KOPT-K1 (cell line): ENCODE results near the gene INHBC.
"Not testable (repeated sequence)": the region's sequence is repeated elsewhere in the genome, so short reads cannot be mapped to it uniquely, and the experiment has no call there.

Source experiments
- H3K27ac ChIP-seq: fragments of 200-600 bp; sonication (generic); 2 replicates; pipeline ENCODE4 v1.5.1; 2016; ENCODE audit warnings: antibody characterized with exemption, mild to moderate bottlenecking, low read depth, low read length; ENCODE audit not compliant: poor library complexity, severe bottlenecking
- H3K36me3 ChIP-seq: fragments of 200-600 bp; sonication (generic); 2 replicates; pipeline ENCODE4 v1.5.1; 2017; ENCODE audit warnings: antibody characterized with exemption, mild to moderate bottlenecking, low read length, moderate library complexity; ENCODE audit not compliant: insufficient read depth
- H3K9me3 ChIP-seq: fragments of 200-600 bp; sonication (generic); 2 replicates; pipeline ENCODE4 v1.5.1; 2017; ENCODE audit warnings: antibody characterized with exemption, low read length, mild to moderate bottlenecking; ENCODE audit not compliant: insufficient read depth, poor library complexity, severe bottlenecking

Gene INHBC, protein sequence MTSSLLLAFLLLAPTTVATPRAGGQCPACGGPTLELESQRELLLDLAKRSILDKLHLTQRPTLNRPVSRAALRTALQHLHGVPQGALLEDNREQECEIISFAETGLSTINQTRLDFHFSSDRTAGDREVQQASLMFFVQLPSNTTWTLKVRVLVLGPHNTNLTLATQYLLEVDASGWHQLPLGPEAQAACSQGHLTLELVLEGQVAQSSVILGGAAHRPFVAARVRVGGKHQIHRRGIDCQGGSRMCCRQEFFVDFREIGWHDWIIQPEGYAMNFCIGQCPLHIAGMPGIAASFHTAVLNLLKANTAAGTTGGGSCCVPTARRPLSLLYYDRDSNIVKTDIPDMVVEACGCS

DNA sequence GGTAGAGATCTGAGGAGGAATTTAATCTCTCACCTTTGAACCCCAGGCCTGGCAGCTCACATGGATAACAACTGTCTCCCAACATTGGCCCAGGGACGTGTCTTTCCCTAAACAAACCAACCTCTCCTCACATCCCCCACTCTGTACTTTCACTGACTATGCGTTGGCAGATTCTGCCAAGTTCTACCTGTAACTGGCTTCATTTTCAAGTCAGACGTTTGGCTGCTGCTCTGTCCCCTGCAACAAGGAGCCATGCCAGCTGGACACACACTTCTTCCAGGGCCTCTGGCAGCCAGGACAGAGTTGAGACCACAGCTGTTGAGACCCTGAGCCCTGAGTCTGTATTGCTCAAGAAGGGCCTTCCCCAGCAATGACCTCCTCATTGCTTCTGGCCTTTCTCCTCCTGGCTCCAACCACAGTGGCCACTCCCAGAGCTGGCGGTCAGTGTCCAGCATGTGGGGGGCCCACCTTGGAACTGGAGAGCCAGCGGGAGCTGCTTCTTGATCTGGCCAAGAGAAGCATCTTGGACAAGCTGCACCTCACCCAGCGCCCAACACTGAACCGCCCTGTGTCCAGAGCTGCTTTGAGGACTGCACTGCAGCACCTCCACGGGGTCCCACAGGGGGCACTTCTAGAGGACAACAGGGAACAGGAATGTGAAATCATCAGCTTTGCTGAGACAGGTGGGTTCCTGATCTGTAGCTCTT is at the start of gene INHBC:
INHBC (plus strand) TSS at position 268 of the 707 bp plus-strand sequence; CDS start at position 371, 103 bp downstream.
- peak within 1 kb of the TSS; percentile 51 for H3K27ac ChIP-seq
- H3K9me3 ChIP-seq = no peaks in the 10 kb centered on the region
- no peaks in the 10 kb centered on the region for H3K36me3 ChIP-seq

DNA sequence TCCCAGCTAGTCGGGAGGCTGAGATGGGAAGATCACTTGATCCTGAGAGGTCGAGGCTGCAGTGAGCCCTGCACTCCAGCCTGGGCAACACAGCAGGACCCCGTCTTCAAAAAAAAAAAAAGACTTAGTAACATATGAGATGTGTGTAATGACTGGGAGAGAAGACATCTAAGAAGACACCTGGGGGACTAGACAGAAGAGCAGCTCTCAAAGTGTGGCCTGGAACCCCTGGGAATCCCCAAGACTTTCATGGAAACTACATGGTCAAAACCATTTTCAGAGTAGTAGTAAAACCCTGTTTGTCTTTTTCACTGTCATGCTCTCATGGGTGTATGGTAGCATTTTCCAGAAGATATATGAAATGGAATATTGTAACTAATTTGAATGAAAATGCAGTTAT is 49.0 kb upstream of the INHBC start:
- H3K27ac ChIP-seq = no peak overlapping the region
- H3K36me3 ChIP-seq = peaks cover 17% of the 10 kb centered on the region
- H3K9me3 ChIP-seq = no peaks in the 10 kb centered on the region

- H3K9me3 ChIP-seq = no peaks in the 10 kb centered on the region
- peaks cover 20% of the 10 kb centered on the region for H3K36me3 ChIP-seq
Measured at GRCh38 chr12:57386187-57386720, 48.3 kb upstream of the INHBC start.

DNA sequence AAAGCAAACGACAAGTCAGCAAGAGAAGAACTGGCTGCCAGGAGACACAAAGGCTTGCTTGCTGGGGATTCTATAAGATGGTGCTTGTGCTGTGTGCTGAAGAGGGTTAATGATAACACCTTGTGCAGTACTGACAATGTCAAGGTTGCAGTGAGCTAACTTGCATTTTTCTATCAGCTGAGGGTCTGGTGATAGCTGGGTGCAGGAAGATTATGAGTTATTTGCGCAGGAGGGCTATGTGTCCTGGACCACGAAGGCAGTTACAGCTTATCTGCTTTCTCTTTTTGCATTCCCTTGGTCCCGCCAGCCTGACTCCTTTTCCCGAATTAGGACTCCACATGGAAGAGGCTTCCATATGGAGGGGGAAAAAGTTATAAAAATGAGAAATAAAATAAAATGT is 46.2 kb upstream of the INHBC start:
- H3K9me3 ChIP-seq = no peaks in the 10 kb centered on the region
- no peak overlapping the region for H3K27ac ChIP-seq
- H3K36me3 ChIP-seq = peaks cover 30% of the 10 kb centered on the region

More at GRCh38 chr12:57386187-57386720, 48.3 kb upstream of the INHBC start:
- H3K27ac ChIP-seq = no peak overlapping the region

DNA sequence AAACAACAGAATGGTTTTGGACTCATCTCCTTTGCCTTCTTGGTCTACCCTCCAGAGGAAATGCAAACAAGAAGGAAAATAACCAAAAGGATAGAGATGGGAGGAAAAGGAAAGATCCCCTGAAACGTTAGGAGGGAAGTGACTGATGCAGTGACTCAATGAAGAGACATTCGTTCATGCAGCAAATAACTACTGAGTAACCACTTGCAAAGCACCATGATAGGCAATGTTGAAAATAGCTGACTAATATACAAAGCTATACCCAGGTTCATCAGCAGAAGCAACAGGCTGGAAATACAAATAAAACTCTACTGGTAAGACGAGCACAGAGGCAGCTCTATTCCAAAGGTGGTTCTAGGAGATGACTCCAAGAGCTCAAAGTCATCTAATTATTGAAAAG is 45.6 kb upstream of the INHBC start:
- H3K9me3 ChIP-seq = no peaks in the 10 kb centered on the region
- no peak overlapping the region for H3K27ac ChIP-seq
- peaks cover 35% of the 10 kb centered on the region for H3K36me3 ChIP-seq

DNA sequence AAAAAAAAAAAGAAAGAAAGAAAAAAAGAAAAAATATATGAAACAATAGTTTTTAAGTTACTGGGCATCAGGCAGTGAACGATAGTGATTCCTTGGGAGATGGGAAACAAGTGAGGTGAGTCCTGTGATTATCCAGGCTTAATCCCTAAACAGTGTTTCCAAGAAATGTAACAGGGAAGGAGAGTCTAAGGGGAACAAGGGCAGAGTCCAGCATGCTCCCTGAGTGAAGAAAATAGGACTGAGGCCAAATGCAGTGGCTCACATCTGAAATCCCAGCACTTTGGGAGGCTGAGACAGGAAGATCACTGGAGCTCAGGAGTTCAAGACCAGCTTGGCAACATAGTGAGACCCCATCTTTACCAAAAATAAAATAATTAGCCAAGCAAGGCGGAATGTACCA is 44.4 kb upstream of the INHBC start:
- Histone ChIP-seq H3K36me3 (peaks cover 46% of the 10 kb centered on the region), H3K9me3 (no peaks in the 10 kb centered on the region), H3K27ac (no peak overlapping the region)

- Histone ChIP-seq H3K9me3 (no peaks in the 10 kb centered on the region), H3K36me3 (peaks cover 42% of the 10 kb centered on the region), H3K27ac (no peak overlapping the region)
Measured at GRCh38 chr12:57395121-57395520, 39.5 kb upstream of the INHBC start.

DNA sequence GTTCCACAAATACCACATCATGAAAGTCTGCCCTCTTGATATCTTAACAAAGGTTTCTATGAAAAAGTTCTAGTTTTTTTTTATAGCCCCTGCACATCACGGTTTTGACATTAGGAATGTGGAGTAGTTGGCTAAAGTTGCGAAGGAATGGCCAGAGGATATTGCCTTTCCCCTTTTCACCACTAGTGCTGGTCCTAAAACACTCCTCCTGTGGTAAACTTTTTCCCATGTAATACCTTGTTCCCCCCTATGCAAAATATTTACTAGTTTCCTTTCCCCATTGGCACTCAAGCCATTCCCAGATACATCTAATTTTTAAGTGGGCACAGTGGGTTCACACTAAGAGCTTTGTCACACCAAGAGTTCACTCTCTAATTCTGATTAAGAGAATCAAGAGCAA is 37.1 kb upstream of the INHBC start:
- Histone ChIP-seq H3K27ac (no peak overlapping the region), H3K9me3 (no peaks in the 10 kb centered on the region), H3K36me3 (peaks cover 38% of the 10 kb centered on the region)

DNA sequence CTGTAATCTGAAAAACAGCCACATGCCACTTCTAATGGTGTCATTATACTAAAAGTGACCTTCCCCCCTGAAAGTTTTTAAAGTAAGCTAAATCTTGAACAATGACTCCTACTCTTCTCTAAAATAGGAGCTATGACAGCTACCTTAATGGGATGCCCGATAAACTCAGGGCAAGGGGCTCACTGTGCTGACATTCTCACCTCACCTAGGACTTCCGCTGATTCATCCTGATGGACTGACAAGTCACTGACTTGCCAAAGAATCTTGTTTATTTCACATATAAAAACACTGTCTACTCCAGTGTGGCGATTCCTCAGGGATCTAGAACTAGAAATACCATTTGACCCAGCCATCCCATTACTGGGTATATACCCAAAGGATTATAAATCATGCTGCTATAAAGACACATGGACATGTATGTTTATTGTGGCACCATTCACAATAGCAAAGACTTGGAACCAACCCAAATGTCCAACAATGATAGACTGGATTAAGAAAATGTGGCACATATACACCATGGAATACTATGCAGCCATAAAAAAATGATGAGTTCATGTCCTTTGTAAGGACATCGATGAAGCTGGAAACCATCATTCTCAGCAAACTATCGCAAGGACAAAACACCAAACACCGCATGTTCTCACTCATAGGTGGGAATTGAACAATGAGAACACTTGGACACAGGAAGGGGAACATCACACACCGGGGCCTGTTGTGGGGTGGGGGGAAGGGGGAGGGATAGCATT is 34.7 kb upstream of the INHBC start:
- peaks cover 19% of the 10 kb centered on the region for H3K36me3 ChIP-seq
- not testable (repeated sequence) for H3K9me3 ChIP-seq, H3K27ac ChIP-seq

DNA sequence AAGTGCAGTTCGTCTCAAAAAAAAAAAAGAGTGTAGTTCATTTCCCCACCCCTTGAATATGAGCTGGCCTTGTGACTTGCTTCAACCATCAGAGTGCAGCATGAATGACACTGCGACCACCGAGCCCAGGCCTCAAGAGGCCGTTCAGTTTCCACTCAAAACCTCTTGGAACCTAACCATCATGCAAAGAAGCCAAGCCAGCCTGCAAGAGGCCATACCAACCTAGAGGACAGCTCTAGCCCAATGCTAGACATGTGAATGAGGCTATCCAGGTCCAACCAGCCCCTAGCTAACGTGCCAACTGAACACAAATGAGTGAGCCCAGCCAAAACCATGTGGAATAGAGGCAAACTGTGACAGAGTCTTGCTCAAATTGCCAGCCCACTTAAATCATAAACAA is 33.4 kb upstream of the INHBC start:
- H3K9me3 ChIP-seq = no peaks in the 10 kb centered on the region
- 0 out of 2 replicates have a peak, but pooled peaks cover 8% of the 10 kb centered on the region for H3K36me3 ChIP-seq
- H3K27ac ChIP-seq = no peak overlapping the region

GRCh38 chr12:57402156-57402555 is 32.4 kb upstream of the INHBC start:
- not testable (repeated sequence) for H3K9me3 ChIP-seq, H3K36me3 ChIP-seq, H3K27ac ChIP-seq

DNA sequence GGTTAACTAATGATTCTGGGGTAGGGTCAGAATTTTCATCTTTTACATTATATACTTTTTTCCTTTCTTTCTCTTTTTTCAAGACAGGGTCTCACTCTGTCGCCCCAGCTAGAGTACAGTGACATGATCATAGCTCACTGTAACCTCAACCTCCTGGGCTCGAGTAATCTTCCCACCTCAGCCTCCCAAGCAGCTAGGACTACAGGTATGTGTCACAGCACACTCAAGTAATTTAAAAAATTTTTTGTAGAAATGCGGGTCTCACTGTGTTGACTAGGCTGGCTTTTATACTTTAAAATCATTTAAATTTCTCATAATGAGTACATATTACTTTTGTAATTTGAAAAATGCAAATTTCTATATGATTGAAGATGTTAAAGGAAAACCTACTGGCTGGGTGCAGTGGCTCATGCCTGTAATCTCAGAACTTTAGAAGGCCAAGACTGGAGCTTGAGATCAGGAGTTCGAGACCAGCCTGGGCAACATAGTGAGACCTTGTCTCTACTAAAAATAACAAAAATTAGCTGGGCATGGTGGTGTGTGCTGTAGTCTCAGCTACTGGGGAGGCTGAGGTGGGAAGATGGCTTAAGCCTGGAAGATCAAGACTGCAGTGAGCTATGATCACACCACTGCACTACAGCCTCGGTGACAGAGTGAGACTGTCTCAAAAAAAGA is 29.5 kb upstream of the INHBC start:
- Histone ChIP-seq H3K27ac (no peak overlapping the region), H3K36me3 (0 out of 2 replicates have a peak, but pooled peaks cover 8% of the 10 kb centered on the region), H3K9me3 (no peaks in the 10 kb centered on the region)

DNA sequence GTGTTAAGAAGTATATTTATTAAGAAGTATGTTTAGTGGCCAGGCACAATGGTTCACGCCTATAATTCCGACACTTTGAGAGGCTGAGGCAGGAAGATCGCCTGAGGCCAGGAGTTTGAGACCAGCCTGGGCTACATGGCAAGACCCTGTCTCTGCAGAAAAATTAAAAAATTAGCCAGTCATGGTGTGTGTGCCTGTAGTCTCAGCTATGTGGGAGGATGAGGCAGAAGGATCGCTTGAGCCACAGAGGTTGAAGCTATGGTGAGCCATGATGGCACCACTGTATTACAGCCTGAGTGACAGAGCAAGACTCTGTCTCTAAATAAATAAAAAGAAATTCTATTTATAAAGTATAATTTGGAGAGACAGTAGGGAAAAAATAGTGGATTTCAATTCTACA is 24.1 kb upstream of the INHBC start:
- Histone ChIP-seq H3K27ac (no peak overlapping the region), H3K9me3 (no peaks in the 10 kb centered on the region), H3K36me3 (peaks cover 9% of the 10 kb centered on the region)

DNA sequence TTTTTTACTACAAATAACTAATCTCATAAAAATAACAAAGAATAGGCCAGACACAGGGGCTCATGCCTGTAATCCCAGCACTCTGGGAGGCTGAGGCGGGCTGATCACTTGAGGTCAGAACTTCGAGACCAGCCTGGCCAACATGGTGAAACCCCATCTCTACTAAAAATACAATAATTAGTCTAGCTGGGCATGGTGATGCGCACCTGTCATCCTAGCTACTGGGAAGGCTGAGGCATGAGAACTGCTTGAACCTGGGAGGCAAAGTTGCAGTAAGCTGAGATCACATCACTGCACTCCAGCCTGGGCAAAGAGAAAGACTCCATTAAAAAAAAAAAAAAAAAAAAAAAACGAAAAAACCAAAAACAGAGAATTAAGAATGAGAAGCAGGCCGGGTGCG is 20.4 kb upstream of the INHBC start:
- H3K9me3 ChIP-seq, H3K27ac ChIP-seq: not testable (repeated sequence)
- H3K36me3 ChIP-seq = peaks cover 16% of the 10 kb centered on the region
